ENCODE results near the gene EEF2K.

EEF2K gene

GRCh38 chr16:22306788-22307187, 100.7 kb downstream of the EEF2K start:
- DNase-seq (ENCODE audit: low read depth), result no peak
- H3K4me3 ChIP-seq (ENCODE audit: low read depth, low read length), result no peak overlapping the region

- no peak for DNase-seq (ENCODE audit: low read depth)
- H3K4me3 ChIP-seq (ENCODE audit: low read depth, low read length), result no peak overlapping the region
Measured at GRCh38 chr16:22307838-22308237, 101.8 kb downstream of the EEF2K start.

DNA sequence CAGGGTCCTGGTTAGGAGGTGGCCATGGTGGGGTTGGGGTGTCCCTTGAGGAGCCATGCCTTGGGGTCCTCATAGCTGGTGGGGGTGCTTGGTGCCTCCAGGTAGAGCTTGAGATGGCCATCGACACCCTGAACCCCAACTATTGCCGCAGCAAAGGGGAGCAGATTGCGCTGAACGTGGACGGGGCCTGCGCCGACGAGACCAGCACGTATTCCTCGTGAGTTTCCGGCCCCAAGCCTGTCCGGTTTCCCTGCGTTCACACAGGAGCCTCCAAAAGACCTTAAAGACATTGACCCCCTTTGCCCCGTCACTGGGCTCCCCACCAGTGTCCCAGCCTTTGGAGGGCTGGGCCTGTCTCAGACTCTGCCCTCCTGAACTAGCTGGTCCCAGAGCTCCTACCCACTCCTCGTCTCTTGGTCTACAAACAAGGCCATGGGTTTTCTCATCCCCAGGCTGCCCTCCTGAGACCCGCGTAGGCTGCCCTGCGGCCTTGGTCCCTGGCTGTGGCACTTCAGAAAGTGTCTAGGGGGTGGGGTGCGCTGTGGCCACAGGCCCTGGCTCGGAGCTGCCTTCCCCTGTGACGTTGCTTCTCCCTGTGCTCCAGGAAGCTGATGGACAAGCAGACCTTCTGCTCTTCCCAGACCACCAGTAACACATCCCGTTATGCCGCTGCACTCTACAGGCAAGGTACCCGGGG, 102.9 kb downstream of the EEF2K start:
- H3K4me3 ChIP-seq (ENCODE audit: low read depth, low read length), result no peak overlapping the region
- DNase-seq (ENCODE audit: low read depth), result no peak

DNA sequence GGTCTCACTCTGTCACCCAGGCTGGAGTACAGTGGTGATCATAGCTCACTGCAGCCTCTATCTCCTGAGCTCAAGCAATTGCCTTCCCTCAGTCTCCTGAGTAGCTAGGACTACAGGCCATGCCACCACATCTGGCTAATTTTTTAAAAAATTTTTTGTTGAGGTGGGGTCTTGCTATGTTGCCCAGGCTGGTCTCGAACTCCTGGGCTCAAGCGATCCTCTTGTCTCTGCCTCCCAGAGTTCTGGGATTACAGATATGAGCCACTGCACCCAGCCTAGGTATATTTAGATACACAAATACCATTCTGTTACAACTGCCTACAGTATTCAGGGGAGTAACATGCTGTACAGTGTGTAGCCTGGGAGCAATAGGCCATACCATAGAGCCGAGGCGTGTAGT, 105.4 kb downstream of the EEF2K start:
- H3K4me3 ChIP-seq (ENCODE audit: low read depth, low read length), result no peak overlapping the region
- DNase-seq (ENCODE audit: low read depth), result no peak

GRCh38 chr16:22312897-22313781, 107.1 kb downstream of the EEF2K start:
- no peak for DNase-seq (ENCODE audit: low read depth)
- no peak overlapping the region for H3K4me3 ChIP-seq (ENCODE audit: low read depth, low read length)

DNA sequence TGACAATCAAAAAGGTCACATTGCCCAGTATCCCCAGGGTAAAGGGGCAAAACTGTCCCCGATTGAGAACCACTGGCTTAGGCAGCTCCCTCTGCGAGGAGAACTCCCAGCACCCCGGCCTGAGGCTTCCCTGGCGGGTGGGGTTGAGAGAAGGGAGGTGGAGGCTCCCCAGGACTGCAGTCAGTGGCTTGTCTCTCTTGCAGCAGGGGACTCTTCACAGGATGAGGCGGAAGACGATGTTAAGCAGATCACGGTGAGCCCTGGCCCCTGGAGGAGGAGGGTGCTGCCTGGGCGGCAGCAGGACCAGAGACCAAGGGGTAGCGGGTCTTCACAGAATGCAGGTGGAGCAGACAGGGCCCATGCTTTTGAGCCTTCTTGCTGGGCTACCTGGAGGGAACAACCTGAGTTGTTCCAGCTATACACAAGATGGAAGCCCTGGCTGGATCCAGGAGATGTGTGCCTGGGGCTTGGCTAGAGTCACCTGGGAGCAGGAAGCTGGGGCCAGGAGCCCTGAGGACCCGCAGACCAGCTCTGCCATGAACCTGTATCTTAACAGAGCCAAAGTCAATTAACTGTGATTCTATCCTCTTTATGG, 107.9 kb downstream of the EEF2K start:
- DNase-seq (ENCODE audit: low read depth), result no peak

DNA sequence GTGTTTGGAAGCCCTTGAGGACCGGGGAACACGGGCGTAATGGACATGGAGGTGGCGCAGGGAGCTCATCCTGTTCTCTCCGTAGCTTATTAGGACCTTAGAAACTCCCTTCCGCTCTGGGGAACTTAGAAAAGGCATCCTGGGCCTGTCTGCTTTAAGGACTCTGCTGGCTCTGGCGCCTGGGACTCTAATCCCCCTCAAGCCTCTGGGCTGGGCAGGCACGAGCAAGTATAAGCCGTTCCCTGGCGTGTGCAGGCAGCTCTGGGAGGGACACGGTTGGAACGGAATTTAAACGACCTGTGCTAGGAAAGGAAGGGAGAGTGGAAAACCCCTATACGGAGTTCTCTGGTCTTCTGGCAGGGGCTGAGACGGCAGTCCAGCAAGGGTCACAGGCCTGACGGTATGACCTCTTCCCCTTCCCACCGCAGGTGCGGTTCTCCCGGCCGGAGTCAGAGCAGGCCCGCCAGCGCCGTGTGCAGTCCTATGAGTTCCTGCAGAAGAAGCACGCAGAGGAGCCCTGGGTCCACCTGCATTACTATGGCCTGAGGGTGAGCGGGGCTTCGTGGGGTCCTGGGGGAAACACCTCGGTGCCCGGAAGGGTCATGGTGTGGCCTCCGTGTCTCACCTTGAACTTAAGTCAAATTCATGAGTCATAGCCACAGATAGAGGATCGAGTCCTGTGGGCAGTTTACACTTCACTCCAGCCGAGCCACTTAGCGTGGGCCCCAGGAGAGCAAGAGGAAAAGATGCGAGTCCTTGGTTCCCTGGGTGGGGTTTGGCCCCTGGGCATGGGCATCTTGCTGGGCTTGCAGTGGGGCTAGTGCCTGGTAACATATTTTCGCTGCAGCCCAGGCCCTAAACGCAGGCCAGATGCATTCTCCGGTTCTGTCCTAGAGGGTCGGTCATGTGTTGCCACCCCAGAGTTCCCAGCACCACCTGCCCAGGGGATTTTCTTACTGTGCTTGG, 108.9 kb downstream of the EEF2K start:
- no peak overlapping the region for H3K4me3 ChIP-seq (ENCODE audit: low read depth, low read length)
- DNase-seq (ENCODE audit: low read depth), result no peak

More for the DNA sequence above, 107.9 kb downstream of the EEF2K start:
- no peak overlapping the region for H3K4me3 ChIP-seq (ENCODE audit: low read depth, low read length)

DNA sequence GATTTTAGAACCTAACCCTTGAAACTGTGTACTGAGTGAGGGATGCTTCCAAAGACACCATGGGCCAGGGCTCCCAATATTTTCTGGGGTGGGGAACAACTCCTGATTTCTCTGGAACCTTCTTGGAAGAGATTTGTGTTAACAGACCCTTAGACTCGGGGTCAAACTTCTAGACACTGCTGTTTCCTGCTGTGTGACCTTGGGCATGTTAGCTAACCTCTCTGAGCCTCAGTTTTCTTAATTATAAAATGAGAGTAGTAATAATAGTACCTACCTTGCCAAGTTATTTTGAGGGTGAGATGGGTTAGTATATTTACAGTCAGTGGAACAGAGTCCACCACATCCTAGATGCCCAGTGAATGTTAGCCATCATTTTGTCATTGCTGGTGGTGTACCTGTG, 109.9 kb downstream of the EEF2K start:
- no peak overlapping the region for H3K4me3 ChIP-seq (ENCODE audit: low read depth, low read length)
- no peak for DNase-seq (ENCODE audit: low read depth)

GRCh38 chr16:22316411-22316811, 110.3 kb downstream of the EEF2K start:
- DNase-seq (ENCODE audit: low read depth), result no peak

GRCh38 chr16:22317001-22317530, 111.0 kb downstream of the EEF2K start:
- H3K4me3 ChIP-seq (ENCODE audit: low read depth, low read length), result no peak overlapping the region
- no peak for DNase-seq (ENCODE audit: low read depth)

More at GRCh38 chr16:22316411-22316811, 110.3 kb downstream of the EEF2K start:
- no peak overlapping the region for H3K4me3 ChIP-seq (ENCODE audit: low read depth, low read length)

DNA sequence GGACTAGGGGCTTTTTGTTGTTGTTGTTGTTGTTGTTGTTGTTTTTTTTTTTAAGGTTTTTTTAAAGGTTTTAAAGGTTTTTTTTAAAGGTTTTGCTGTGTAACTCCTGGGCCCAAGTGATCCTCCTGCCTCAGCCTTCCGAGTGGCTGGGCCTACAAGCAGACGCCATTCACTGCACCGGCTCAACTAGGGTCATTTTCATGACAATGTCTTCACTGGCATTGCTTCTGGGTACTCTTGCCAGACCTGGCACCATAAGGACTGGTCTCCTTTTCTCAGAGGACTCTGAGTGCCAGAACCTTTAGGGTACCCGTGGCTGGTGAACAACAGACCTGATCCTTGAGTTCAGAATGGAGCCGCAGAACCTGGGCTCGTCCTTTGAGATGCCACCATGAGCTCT, 111.5 kb downstream of the EEF2K start:
- no peak overlapping the region for H3K4me3 ChIP-seq (ENCODE audit: low read depth, low read length)
- DNase-seq (ENCODE audit: low read depth), result no peak

- DNase-seq (ENCODE audit: low read depth), result no peak
- no peak overlapping the region for H3K4me3 ChIP-seq (ENCODE audit: low read depth, low read length)
Measured at GRCh38 chr16:22318690-22319358, 112.7 kb downstream of the EEF2K start.

DNA sequence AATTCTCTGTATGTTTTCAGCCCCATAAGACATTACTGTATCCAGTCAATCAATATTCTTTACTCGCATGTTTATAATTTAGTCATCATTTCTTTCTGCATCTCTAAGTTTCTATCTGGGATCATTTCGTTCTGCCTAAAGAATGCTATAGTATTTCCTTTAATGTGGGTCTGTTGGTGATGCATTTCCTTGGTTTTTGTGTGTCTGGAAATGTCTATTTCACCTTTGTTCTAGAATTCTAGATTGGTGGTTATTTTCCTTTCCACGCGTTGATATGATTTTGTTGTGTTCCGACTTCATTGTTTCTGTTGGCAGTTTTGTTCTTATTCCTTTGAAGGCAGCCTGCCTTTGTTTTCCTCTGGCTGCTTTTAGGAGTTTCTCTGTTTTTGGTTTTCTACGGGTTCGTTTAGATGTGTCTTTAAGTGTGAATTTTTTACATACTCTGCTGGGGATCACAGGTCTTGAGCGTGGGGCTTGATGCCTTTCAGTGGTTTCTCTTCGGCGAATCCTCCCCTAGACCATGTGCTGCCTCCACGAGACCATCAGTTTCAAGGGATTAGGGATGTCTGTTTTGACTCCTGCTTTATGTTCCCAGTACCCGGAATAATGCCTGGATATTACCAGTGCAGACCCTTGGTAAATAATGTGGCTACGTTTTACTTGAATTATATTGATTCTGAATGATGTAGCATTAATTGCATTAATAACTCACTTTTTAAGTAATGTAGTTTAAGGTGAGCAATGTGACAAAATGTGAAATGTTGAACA, 114.7 kb downstream of the EEF2K start:
- no peak overlapping the region for H3K4me3 ChIP-seq (ENCODE audit: low read depth, low read length)
- no peak for DNase-seq (ENCODE audit: low read depth)

DNA sequence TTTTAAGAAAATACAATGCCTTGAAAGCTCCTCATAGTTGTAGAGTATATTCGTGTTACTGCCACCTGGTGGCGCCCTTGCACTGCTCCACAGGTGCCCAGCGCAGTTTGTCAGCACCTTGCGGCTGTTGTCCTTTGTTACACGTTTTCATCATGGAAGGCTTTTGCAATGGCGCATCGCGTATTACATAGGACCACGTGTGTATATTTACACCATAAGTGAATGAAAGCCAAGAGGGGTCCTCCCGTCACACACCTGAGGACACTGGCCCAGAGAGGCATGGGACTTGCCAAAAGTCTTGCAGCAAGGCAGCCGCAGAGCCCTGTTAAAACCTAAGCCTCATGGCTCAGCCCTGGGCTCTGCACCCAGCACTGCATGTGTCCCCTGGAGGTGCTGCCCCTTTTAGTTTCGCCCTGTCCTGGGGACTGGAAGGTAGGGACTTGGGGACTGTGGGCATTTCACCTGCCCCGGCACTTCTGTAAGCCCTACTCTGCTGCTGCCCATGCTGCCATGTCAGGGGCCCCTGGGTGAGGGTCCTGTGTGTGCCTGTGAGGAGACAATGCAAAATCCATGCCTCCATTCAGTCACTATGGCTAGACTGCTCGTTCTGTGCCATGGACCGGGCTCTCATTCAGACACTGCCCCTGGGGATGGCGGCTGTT, 115.4 kb downstream of the EEF2K start:
- peak; percentile 26 for DNase-seq (ENCODE audit: low read depth)
- H3K4me3 ChIP-seq (ENCODE audit: low read depth, low read length), result no peak overlapping the region

DNA sequence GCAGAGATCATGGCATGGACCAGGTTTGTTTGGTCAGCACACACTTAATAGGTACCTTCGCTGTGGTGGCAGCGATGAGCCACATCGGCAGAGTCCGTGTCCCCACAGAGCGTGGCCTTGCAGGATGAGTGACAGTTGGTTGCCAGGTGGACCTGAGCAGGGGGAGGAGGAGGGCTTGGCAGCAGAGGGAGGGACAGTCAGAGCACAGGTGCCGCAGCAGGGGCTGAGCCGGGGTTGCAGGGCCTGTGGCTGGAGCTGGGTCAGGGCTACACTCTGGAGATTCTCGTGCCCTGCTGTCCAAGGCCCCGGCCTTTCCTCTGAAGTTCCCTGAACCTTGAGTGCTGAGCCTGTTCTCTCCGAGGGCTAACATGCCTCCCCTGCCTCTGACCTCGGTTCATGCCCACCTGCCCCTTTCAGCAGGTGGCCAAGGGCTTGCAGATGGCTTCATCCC, 116.0 kb downstream of the EEF2K start:
- no peak for DNase-seq (ENCODE audit: low read depth)
- H3K4me3 ChIP-seq (ENCODE audit: low read depth, low read length), result no peak overlapping the region

GRCh38 chr16:22322741-22323140, 116.7 kb downstream of the EEF2K start:
- no peak overlapping the region for H3K4me3 ChIP-seq (ENCODE audit: low read depth, low read length)
- DNase-seq (ENCODE audit: low read depth), result no peak

Measured in skeletal muscle cell (primary cell).